22Rv1 (cell line): ENCODE results near the gene LPIN1.
A peak's percentile ranks its signal among the peaks of the same experiment; 100 is the strongest.

ENCODE experiments used
- H3K27ac ChIP-seq: fragments of 450-650 bp; 2 replicates; pipeline ENCODE4 v1.5.1; 2017
- CTCF ChIP-seq: fragments of 450-650 bp; IDR thresholded peaks from 2 replicates; pipeline ENCODE4 v1.5.1; 2017; ENCODE audit warnings: mild to moderate bottlenecking
- ZFX ChIP-seq: fragments of 450-650 bp; IDR thresholded peaks from 2 replicates; pipeline ENCODE4 v1.6.1; 2017; ENCODE audit warnings: antibody characterized with exemption, borderline replicate concordance

Gene LPIN1

DNA sequence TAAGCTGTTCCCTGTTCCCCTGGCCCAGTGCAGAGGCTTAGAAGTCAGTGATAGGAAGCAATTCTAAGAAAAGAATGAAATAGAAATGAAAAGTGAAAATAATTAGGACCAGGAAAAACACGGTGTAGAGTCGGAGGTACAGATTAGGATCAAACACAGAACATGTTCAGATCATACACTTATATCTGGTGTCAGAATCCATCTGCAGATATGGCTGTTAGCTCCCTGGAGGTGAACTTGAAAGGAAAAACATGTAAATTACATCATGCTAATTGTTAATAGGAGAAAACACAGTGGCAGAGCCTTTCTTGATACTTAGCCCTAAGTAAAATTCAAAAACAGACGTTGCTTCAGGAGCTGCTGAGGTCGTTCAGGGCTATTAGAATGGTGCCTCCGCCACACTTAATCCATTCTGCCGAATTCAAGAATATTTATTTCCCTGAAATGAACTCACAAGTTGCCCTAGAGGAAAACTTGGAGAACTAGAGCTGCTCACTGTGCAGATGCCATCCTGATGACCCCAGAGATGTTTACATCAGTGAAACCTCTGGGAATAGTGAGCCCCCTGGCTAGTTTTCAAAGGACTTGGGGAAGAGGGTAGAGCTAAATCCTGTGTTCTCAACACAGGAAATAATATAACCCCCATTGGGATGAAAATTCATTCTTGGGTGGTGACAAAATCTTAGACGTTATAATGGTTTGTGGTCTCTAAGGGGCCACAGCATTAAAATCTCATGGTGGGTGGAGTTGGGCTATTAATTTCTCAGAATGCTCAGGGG is 27.5 kb downstream of the LPIN1 start:
- no peak for TF ChIP-seq CTCF
- no peak for TF ChIP-seq ZFX
- H3K27ac ChIP-seq: no peak overlapping the region

DNA sequence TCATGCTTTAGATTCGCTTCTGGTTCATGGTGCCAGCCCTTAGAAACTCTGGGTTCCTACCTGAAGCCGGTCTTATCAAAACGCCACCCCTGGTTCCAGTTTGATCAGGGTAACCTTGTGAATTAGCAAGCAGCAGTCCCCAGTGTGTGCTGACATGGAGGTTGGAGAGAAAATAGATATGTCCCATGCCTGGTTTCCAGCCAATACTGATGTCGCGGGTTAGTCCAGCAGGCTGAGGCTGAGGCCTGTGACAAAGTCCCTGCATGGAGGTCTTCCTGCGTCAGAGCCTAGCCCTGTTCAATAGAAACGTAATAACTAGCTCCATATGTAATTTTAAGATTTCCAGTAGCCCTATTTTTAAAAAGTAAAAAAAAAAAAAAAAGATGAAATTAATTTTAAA is 28.2 kb downstream of the LPIN1 start:
- no peak for TF ChIP-seq ZFX
- no peak for TF ChIP-seq CTCF
- H3K27ac ChIP-seq: no peak overlapping the region

GRCh38 chr2:11775384-11775783 is 29.0 kb downstream of the LPIN1 start:
- TF ChIP-seq ZFX (no peak), CTCF (no peak)
- no peak overlapping the region for H3K27ac ChIP-seq

- no peak overlapping the region for H3K27ac ChIP-seq
- TF ChIP-seq ZFX (no peak), CTCF (no peak)
Measured at GRCh38 chr2:11777066-11777782, 30.8 kb downstream of the LPIN1 start.

- TF ChIP-seq CTCF: no peak
- TF ChIP-seq ZFX: no peak
- no peak overlapping the region for H3K27ac ChIP-seq
Measured at GRCh38 chr2:11777886-11778415, 31.5 kb downstream of the LPIN1 start.

DNA sequence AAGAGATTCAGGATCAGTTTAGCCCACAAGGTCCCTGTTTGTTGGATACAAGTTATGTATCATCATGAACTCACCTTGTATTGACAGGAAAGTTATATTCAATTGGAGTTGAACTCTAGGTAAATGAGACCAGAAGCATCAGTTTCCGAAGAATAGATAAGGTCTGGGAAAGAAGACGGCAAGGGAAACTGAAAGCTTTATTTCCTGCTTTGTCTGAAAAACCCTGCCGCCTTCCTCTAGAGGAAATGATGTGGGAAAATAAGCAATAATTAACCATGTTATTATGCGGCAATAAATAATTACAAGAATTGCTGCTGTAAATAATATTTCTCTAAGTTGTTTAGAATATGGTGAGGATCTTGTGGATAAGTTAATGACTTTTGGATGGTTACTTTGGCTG is 32.0 kb downstream of the LPIN1 start:
- no peak for TF ChIP-seq ZFX
- no peak for TF ChIP-seq CTCF
- H3K27ac ChIP-seq: no peak overlapping the region

- no peak overlapping the region for H3K27ac ChIP-seq
Measured at GRCh38 chr2:11778923-11779757, 32.7 kb downstream of the LPIN1 start.

More at GRCh38 chr2:11778923-11779757, 32.7 kb downstream of the LPIN1 start:
- TF ChIP-seq ZFX (no peak), CTCF (peak; percentile 95)
